Keratinocyte (primary cell): ENCODE data around the gene MAGI1.

Experiments used
- CTCF ChIP-seq, 3 experiments: IDR thresholded peaks in 1 of 3; conservative IDR thresholded peaks in 1 of 3; optimal IDR thresholded peaks in 1 of 3; 2 replicates in 2 of 3; 3 replicates in 1 of 3; pipeline versions ENCODE3 to v1.5.1; 2011; ENCODE audit warnings: low read length in 3 of 3, mild to moderate bottlenecking in 3 of 3, moderate library complexity in 2 of 3, control low read depth in 1 of 3, inconsistent platforms in 1 of 3; ENCODE audit not compliant: insufficient read depth in 2 of 3; ENCODE audit errors: extremely low read depth in 1 of 3
- EZH2 ChIP-seq: IDR thresholded peaks from one replicate; pipeline ENCODE4 v1.6.1; 2012; ENCODE audit warnings: inconsistent platforms, mild to moderate bottlenecking, low read length, moderate library complexity

GRCh38 chr3:66052721-66053549, 14.2 kb upstream of the MAGI1 start:
- TF ChIP-seq EZH2 (no peak), CTCF (optimal IDR thresholded peaks at IDR 0.05 in 1 of 3, IDR thresholded peaks at IDR 0.05 in 1 of 3, conservative IDR thresholded peaks at IDR 0.05 in 1 of 3; ENCODE audit: extremely low read depth in 1 of 3, insufficient read depth in 2 of 3, low read length in 3 of 3) (no peak)
